Measurements from ENCODE around the gene SLC22A23.

DNA sequence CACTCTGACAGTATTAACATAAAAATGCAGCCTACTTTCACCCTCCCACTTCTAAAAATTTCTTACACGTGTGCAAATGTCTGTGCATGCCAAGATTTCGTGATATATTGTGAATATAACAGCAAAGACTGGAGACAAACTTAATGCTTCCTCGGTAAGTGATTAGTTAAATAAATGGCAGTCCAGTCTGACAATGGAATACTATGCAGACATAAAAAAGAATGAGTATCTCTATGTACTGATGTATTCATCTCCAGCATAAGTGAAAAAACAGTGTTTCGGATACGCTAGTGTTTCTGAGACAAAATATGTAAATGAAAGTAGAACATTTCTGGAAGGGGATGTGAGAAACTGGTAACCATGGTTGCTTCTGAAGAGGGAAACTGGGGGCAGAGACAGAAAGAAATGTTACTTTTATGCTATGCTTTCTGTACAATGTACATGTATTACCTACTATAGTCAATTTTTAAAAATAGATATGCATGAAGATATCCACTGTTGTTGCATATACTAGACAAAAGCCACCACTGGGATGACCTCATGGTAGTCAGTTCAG lies 7.0 kb downstream of the SLC22A23 start:
- TF ChIP-seq EZH2 (IDR thresholded peaks at IDR 0.05; ENCODE audit: insufficient read depth, poor library complexity, severe bottlenecking) (no peak), EZH2phosphoT487 (IDR thresholded peaks at IDR 0.05; ENCODE audit: insufficient read depth, low read depth) (no peak)
